DMS153 treated with DMSO at 0.1 percent for 48 hours (cell line): Measurements from ENCODE around the gene SARDH.

Experiments used
- DNase-seq: peaks from one replicate; lab custom pipeline; 2025; ENCODE audit not compliant: unreplicated experiment; lab: John Stamatoyannopoulos, UW

SARDH gene

GRCh38 chr9:133734590-133735414 lies 3.4 kb downstream of the SARDH start:
- DNase-seq: no peak

GRCh38 chr9:133733796-133734533 lies 4.2 kb downstream of the SARDH start:
- DNase-seq: no peak

DNA sequence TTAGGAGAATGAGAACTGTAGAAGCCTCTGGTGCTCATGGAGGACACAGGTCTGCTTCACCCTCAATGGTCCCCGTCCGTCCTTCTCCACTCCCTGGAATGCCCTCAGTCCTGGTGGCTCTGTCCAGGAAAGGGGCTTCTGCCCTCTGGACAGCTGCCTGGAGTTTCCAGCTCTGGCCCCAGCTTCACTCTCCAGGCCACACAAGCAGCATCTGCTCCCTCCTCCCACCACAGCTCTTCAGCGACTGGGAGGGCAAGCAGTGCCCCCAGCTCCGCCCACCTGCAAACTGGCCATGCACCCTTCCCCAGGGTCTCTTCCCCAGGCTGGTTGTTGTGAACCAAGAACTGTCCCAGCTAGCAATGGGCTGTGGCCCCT lies 4.7 kb downstream of the SARDH start:
- DNase-seq: no peak

DNA sequence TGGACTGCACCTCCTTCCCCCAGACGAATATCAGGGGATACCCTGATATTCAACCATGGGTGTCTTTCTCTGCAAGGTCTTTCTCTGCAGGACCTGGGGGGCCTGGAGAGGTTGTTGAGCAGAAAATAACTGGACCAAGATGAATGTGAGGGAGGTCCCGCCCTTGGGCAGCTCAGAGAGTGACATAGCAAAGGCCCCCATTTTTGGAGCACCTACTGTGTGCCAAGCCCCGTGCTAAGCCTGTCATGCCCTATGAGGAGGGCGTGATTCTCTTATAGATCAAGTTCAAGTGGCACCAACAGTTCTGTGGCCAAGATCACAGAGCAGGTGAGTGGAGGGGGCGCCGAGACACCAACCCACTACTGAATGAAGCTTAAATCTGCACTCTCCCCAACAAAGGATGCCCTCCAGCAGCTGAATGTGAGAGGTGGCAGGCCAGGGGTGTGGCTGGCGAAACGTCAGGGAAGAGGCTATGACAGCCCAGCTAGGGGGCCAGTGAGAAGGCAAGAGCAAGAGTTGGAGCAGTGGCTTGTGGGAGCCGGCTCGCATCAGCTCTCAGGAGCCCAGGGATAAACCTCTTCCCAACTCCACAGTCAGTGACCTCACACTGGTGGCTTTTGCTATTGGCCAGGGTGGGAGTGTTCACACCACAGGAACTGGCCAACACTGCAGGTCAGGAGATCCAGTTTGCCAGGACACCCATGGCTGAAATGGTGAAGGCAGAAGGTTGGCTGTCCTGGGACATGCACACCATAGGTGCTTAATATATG lies 5.3 kb downstream of the SARDH start:
- no peak for DNase-seq

DNA sequence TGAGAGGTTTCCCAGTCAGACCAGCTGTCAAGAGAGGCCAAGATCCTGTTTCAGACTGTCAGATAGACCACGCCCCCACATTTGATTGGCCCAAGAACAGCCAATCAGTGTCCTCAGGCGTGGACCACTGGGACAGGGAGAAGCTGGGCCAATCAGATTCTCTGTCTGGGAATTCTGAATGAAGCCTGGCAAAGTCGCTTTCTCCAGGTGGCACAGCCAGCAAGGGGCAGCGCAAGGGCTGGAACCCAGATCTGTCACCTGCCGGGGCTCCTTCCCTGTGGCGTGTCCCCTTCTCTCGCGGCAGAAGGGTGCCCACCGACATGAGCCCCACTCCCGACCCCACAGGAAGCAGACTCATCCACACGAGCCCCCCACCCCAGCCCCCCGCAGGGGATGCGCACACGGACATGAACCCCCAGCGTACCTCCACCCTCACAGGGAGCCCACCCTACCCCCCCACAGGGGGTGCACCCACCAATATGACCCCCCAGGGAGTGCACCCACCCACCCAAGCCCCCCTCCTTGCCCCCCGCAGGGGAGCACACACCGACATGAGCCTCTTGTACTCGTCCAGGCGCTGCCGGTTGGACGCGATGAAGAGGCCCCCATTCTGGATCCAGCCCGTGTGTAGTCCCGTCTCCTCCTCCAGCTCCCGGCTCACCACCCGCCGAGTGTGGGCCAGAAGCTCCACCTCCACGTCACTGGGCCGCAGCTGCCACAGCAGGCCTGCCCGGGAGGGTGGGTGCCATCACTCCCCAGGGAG lies 6.1 kb downstream of the SARDH start:
- peak; percentile 89 for DNase-seq

DNA sequence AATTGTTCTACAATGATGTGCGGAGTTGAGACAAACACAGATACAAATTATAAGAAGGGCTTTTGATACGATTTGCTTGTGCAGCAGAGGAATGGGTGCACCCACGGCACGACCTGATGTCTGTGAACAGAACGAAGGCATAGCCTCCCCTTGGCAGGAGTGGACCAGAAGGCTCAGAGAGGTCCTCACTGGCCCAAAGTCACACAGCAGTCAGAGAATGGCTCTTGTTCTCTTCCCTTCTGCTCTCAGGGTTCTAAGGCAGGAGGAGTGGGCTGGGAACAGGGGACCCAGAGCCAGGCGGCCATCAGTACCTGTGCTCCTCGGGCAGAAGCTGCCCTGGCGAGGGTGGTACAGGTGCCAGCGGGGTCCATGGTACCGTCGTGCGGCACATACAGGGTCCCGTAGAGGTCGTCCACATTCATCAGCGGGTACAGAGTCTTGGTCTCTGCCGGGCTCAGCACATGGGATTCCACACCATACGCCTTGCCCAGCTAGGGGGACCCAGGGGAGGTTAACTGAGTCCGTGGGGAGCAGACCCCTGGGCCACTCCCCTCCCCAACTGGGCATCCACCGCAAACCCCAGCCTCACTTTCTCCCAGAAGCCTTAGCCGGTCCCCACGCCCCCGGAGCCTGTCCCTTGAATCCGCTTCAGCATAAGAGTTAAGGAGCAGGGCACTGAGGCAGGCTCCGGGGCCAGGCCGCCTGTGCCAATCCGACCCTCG lies 7.0 kb downstream of the SARDH start:
- DNase-seq: no peak

- no peak for DNase-seq
Measured at GRCh38 chr9:133729617-133730281, 8.4 kb downstream of the SARDH start.

DNA sequence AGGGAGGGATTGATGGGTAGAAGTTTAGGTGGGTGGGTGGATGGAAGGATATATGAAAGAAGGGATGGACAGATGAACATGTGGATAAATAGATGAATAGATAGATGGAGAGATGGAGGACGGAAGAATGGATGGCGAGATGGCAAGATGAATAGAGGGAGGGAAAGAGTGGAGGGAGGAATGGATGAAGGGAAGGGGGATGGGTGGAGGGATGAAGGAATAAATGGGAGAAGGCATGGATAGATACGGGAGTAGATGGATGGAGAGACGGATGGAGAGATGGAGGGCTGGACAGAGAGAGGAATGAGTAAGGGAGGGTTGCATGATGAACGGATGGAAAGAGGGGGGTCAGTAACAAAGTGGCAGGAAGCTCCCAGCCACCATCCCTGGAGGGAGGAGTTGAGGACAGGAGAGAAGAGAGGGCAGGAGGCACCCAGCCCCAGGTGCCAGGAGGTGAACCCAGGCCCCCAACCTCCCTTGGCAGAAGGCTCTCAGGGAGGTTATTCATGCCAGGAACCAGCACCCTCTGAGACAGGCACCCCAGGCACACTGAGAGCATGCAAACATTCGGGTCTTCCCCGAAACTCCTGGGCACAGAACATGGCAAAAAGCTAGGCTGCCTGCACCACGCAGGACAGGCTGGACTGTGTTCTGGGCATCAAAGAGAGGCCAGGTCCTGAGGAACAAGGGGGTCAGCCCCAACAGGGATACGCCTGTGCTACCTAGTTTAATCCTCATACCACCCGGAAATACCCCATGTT lies 9.1 kb downstream of the SARDH start:
- no peak for DNase-seq

DNA sequence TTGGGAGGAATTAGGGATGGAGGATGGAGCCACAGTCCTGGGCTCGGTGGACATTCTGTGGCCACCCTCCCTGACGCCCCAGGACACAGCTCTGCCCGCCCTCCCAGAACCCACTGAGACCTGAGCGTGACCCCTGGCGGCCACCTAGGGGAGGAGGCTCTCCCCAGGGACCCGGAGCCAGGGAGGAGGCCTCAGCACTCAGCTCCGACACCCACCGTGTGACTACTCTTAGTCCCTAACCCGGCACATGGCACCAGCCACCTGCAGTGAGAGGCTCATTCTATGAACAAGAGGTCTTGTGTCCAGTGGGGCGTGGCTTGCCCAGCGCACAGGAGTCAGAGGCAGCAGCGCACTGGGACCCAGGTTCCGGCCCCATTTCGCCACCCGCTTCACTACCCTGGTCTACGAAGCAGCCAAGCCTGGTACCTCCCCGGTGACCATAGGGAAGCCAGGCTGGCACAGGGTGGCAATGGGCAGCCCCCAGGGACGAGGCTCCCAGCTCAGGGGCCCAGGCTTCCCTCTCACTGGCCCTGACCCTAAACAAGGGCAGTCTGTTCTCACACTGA lies 10.2 kb downstream of the SARDH start:
- DNase-seq: no peak

- no peak for DNase-seq
Measured at GRCh38 chr9:133727277-133727875, 10.8 kb downstream of the SARDH start.

DNA sequence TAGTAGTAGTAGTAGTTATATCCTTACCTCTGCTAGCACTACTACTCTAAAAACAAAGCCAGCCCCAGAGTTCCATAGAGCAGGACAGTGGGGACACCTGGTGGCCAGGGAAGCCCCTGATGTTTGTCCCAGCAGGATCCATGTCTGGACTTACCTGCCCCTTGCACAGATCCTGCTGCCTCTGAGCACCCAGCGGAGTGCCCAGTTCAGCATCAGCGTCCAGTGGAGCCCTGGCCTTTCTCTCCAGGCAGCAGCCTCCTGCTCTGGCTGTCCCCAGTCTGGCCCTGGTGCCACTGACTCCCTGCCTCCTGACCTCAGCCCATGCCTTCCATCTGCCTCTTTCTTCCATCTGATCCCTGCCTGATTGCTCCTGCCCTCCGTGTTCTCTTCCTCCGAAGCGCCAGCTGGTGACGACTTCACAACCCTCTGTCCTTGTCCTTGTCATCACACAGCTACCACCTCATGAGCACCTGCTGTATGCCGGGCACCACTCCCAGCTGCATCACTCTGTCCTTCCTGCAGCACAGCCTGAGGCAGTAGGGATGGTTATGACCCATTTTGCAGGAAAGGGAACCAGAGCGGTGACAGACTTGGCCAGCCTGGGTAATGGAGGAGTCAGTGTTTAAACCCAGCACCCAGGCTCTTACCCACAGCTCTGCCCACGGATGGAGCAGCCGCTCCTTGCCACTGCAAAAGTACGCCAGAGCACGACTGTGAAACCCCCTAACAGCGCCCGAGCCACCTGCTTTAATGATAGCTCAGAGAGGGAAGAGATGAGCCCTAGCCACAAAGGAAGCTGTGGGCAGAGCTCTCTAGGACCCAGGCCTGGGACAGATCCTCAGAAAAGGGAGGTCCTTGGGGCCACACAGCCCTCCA lies 11.5 kb downstream of the SARDH start:
- DNase-seq: peak; percentile 69

- no peak for DNase-seq
Measured at GRCh38 chr9:133725886-133726285, 12.3 kb downstream of the SARDH start.

GRCh38 chr9:133718563-133719315 lies 19.4 kb downstream of the SARDH start:
- no peak for DNase-seq

- DNase-seq: no peak
Measured at GRCh38 chr9:133717113-133718031, 20.8 kb downstream of the SARDH start.

- DNase-seq: no peak
Measured at GRCh38 chr9:133716564-133717112, 21.5 kb downstream of the SARDH start.
